GM23338 (cell line): ENCODE results near the gene EPHB2. TPM values are rescaled to one million over a fixed set of nuclear protein-coding genes. Genes with fewer than 3 reads are reported as not detected.
A peak's percentile ranks its signal among the peaks of the same experiment; 100 is the strongest.

Experiments used
- ATAC-seq: fragments of 200-7000 bp; cut with Tn5 transposase; 3 replicates; pipeline ENCODE4 v1.9.1; 2020
- DNase-seq: peaks from one replicate; pipeline ENCODE4 v3.0.0-alpha.2; 2015; ENCODE audit warnings: low spot score
- H2AFZ ChIP-seq: fragments of 200-600 bp; sonication (generic); 2 replicates; pipeline ENCODE4 v1.8.0; 2016; ENCODE audit warnings: antibody characterized with exemption, mild to moderate bottlenecking, moderate library complexity
- H3F3A ChIP-seq: fragments of 200-600 bp; sonication (generic); replicated peaks from 2 replicates; pipeline ENCODE4 v1.8.0; 2017; ENCODE audit warnings: antibody characterized with exemption, mixed run types, low read depth
- H3K27ac ChIP-seq: fragments of 200-600 bp; sonication (generic); 2 replicates; pipeline ENCODE4 v1.6.1; 2016; ENCODE audit warnings: low read depth
- H3K27me3 ChIP-seq: fragments of 200-600 bp; sonication (generic); 2 replicates; pipeline ENCODE4 v1.8.0; 2016; ENCODE audit warnings: mild to moderate bottlenecking, mixed run types, moderate library complexity; ENCODE audit not compliant: insufficient read depth
- H3K36me3 ChIP-seq: fragments of 200-600 bp; sonication (generic); 2 replicates; pipeline ENCODE4 v1.8.0; 2016; ENCODE audit warnings: mild to moderate bottlenecking; ENCODE audit not compliant: insufficient read depth
- H3K4me1 ChIP-seq: fragments of 200-600 bp; sonication (generic); 2 replicates; pipeline ENCODE4 v1.8.0; 2016; ENCODE audit warnings: mild to moderate bottlenecking, moderate library complexity; ENCODE audit not compliant: insufficient read depth
- H3K4me2 ChIP-seq: fragments of 200-600 bp; sonication (generic); 2 replicates; pipeline ENCODE4 v1.7.1; 2017; ENCODE audit warnings: mixed run types
- H3K4me3 ChIP-seq: fragments of 200-600 bp; sonication (generic); 2 replicates; pipeline ENCODE4 v1.6.1; 2016; ENCODE audit warnings: mixed run types
- H3K79me2 ChIP-seq: fragments of 200-600 bp; sonication (generic); replicated peaks from 2 replicates; pipeline ENCODE4 v1.8.0; 2017; ENCODE audit warnings: mild to moderate bottlenecking; ENCODE audit not compliant: insufficient read depth
- H3K9me2 ChIP-seq: fragments of 200-600 bp; sonication (generic); 2 replicates; pipeline ENCODE4 v1.8.0; 2017; ENCODE audit not compliant: insufficient read depth
- H4K20me1 ChIP-seq: fragments of 200-600 bp; sonication (generic); replicated peaks from 2 replicates; pipeline ENCODE4 v1.8.0; 2017; ENCODE audit warnings: mild to moderate bottlenecking; ENCODE audit not compliant: insufficient read depth
- H3K27ac Mint-ChIP-seq: 2 replicates; pipeline ENCODE4 v1.8.0; 2020; ENCODE audit warnings: inconsistent platforms, mild to moderate bottlenecking, moderate library complexity, mixed read lengths
- H3K27me3 Mint-ChIP-seq: 3 replicates; pipeline ENCODE4 v1.8.0; 2022; ENCODE audit warnings: low read depth, mild to moderate bottlenecking, moderate library complexity, mixed read lengths, inconsistent platforms; ENCODE audit not compliant: insufficient read depth, poor library complexity
- H3K36me3 Mint-ChIP-seq: 3 replicates; pipeline ENCODE4 v1.8.0; 2021; ENCODE audit warnings: low read depth, mild to moderate bottlenecking, inconsistent platforms, moderate library complexity, mixed read lengths
- H3K4me1 Mint-ChIP-seq: 3 replicates; pipeline ENCODE4 v1.8.0; 2020; ENCODE audit warnings: mild to moderate bottlenecking, inconsistent platforms, mixed read lengths
- H3K4me3 Mint-ChIP-seq: 3 replicates; pipeline ENCODE4 v1.8.0; 2021; ENCODE audit warnings: moderate library complexity, mild to moderate bottlenecking, inconsistent platforms, mixed read lengths
- H3K9me3 Mint-ChIP-seq: 3 replicates; pipeline ENCODE4 v1.8.0; 2020; ENCODE audit warnings: moderate library complexity, mild to moderate bottlenecking, inconsistent platforms, mixed read lengths
- ETS1 ChIP-seq: IDR thresholded peaks from 2 replicates; pipeline ENCODE4 v1.6.1; 2016; ENCODE audit warnings: antibody characterized with exemption
- EZH2phosphoT487 ChIP-seq: fragments of 200-600 bp; sonication (generic); IDR thresholded peaks from one replicate; pipeline ENCODE4 v1.8.1; 2018; ENCODE audit warnings: antibody characterized with exemption; ENCODE audit not compliant: unreplicated experiment
- JUNB ChIP-seq: IDR thresholded peaks from one replicate; pipeline ENCODE4 v1.6.1; 2016; ENCODE audit warnings: antibody characterized with exemption; ENCODE audit not compliant: unreplicated experiment
- NANOG ChIP-seq: IDR thresholded peaks from 2 replicates; pipeline ENCODE4 v1.6.1; 2016; ENCODE audit warnings: antibody characterized with exemption, borderline replicate concordance
- POLR2AphosphoS5 ChIP-seq: IDR thresholded peaks from 2 replicates; pipeline ENCODE4 v1.6.1; 2016; ENCODE audit warnings: antibody characterized with exemption, low read depth
- REST ChIP-seq: IDR thresholded peaks from one replicate; pipeline ENCODE4 v1.6.1; 2018; ENCODE audit warnings: antibody characterized with exemption; ENCODE audit not compliant: unreplicated experiment
- ZNF331 ChIP-seq: fragments of 250-450 bp; sonication (Bioruptor Pico); IDR thresholded peaks from 2 replicates; pipeline ENCODE4 v1.5.0; 2020; ENCODE audit warnings: low read depth, mild to moderate bottlenecking, moderate library complexity
- polyA plus RNA-seq: library from polyadenylated mRNA; unstranded; fragments of >200 nt; fragmentation: Nextera tagmentation; extraction: Ambion mirVana; gene quantifications from 2 replicates; pipeline ENCODE4 v1.2.1, GENCODE V29; 2016
- total RNA-seq: library from RNA; depleted of rRNA; stranded (reverse); fragments of >200 nt; shearing (Covaris generic); gene quantifications from 2 replicates; pipeline ENCODE4 v1.2.3, GENCODE V29; 2014
- TF ChIP-seq, protein P1 (sequence below), 2 experiments: fragments of 200-600 bp in 1 of 2; sonication (generic) in 1 of 2; conservative IDR thresholded peaks; 2 replicates each; pipeline versions ENCODE4 v1.5.1 to v1.6.1; 2016 to 2017; ENCODE audit warnings: antibody characterized with exemption in 2 of 2, low read depth in 2 of 2, mild to moderate bottlenecking in 2 of 2, moderate library complexity in 1 of 2

The EPHB2 gene
- total and polyA plus RNA-seq, 2 experiments from 2014 or later: 4.1 to 20.1 TPM

DNA sequence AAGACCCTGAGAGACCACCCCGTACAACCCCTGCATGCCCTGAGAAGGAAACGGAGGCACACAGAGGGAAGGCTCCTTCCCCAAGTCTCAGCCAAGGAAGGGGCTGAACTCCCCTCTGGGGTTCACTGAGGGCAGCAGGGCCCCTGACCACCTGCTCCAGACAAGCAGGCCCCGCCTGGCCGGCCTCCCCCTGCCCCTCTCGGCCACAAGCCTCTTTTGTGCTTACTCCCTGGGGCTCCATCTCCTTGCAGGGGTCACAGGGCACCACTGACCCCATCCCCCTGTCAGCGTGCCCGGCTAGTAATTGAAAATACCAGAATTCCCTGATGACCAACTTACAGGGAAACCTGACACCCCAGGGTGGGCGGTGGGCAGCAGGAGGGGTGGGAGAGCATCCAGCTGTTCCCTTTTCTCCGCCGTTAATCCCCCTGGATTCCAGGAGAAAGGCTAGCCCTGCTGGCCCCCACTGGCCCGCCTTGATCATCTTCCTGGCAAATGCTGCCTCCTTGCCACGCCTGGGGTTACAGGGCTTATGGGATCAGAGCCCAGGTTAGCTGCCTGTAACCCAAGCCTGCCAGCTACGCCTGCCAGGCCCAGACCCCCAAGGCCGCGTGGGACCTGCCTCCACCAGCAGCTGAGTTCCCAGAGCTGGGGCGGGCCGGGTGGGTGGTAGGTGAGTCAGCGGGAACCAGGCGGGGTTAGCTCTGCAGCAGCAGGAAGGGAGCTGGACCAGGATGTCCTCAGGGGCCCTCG lies 165.9 kb downstream of the EPHB2 start:
- Histone ChIP-seq H4K20me1 (no peaks in the 10 kb centered on the region), H3K79me2 (no peaks in the 10 kb centered on the region), H3K36me3 (no peaks in the 10 kb centered on the region), H3K27me3 (no peaks in the 10 kb centered on the region), H3F3A (no peaks in the 10 kb centered on the region), H3K4me3 (no peak overlapping the region), H2AFZ (no peak overlapping the region), H3K4me1 (0 out of 2 replicates have a peak, but pooled peaks cover 2% of the 10 kb centered on the region), H3K4me2 (no peak overlapping the region), H3K27ac (no peak overlapping the region), H3K9me2 (no peaks in the 10 kb centered on the region)
- no peak overlapping the region for H3K4me3 Mint-ChIP-seq
- H3K9me3 Mint-ChIP-seq: no peaks in the 10 kb centered on the region
- no peaks in the 10 kb centered on the region for H3K36me3 Mint-ChIP-seq
- TF ChIP-seq POLR2AphosphoS5 (no peak), NANOG (no peak), EZH2phosphoT487 (no peak)
- TF ChIP-seq, protein P1, sequence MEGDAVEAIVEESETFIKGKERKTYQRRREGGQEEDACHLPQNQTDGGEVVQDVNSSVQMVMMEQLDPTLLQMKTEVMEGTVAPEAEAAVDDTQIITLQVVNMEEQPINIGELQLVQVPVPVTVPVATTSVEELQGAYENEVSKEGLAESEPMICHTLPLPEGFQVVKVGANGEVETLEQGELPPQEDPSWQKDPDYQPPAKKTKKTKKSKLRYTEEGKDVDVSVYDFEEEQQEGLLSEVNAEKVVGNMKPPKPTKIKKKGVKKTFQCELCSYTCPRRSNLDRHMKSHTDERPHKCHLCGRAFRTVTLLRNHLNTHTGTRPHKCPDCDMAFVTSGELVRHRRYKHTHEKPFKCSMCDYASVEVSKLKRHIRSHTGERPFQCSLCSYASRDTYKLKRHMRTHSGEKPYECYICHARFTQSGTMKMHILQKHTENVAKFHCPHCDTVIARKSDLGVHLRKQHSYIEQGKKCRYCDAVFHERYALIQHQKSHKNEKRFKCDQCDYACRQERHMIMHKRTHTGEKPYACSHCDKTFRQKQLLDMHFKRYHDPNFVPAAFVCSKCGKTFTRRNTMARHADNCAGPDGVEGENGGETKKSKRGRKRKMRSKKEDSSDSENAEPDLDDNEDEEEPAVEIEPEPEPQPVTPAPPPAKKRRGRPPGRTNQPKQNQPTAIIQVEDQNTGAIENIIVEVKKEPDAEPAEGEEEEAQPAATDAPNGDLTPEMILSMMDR (conservative IDR thresholded peaks at IDR 0.05; ENCODE audit: low read depth in 2 of 2): no peak
- H3K4me1 Mint-ChIP-seq: peaks cover 7% of the 10 kb centered on the region
- ATAC-seq: peak; percentile 59
- H3K27ac Mint-ChIP-seq: no peak overlapping the region
- H3K27me3 Mint-ChIP-seq: peaks cover 10% of the 10 kb centered on the region
- peak; percentile 18 for DNase-seq

- no peaks in the 10 kb centered on the region for H3F3A ChIP-seq
- no peaks in the 10 kb centered on the region for H3K79me2 ChIP-seq
- no peaks in the 10 kb centered on the region for H3K36me3 ChIP-seq
- no peaks in the 10 kb centered on the region for H3K27me3 ChIP-seq
- no peaks in the 10 kb centered on the region for H4K20me1 ChIP-seq
- H3K4me3 Mint-ChIP-seq: no peak overlapping the region
- ATAC-seq (no peak), DNase-seq (no peak)
- peaks cover 7% of the 10 kb centered on the region for H3K4me1 Mint-ChIP-seq
- no peaks in the 10 kb centered on the region for H3K9me3 Mint-ChIP-seq
- no peak overlapping the region for H3K27ac Mint-ChIP-seq
- H3K4me1 ChIP-seq: 0 out of 2 replicates have a peak, but pooled peaks cover 2% of the 10 kb centered on the region
- H3K4me3 ChIP-seq: no peak overlapping the region
- no peaks in the 10 kb centered on the region for H3K36me3 Mint-ChIP-seq
- no peak overlapping the region for H2AFZ ChIP-seq
- no peak overlapping the region for H3K27ac ChIP-seq
- H3K9me2 ChIP-seq: no peaks in the 10 kb centered on the region
- H3K4me2 ChIP-seq: no peak overlapping the region
- H3K27me3 Mint-ChIP-seq: peaks cover 10% of the 10 kb centered on the region
- TF ChIP-seq REST: no peak
- no peak for TF ChIP-seq ETS1
- TF ChIP-seq NANOG: no peak
- TF ChIP-seq JUNB: no peak
- no peak for TF ChIP-seq ZNF331 (CRISPR knock-in tag)
Observed at GRCh38 chr1:22877112-22877915, 166.7 kb downstream of the EPHB2 start.
